Measurements from ENCODE around the gene VGLL1.

VGLL1 gene

GRCh38 chrX:136551410-136551809 lies 19.4 kb downstream of the VGLL1 start:
- Histone ChIP-seq H3K36me3 (replicated peaks; ENCODE audit: insufficient read depth, low read length) (no peaks in the 10 kb centered on the region), H3K27ac (ENCODE audit: low read length) (no peak overlapping the region), H3K27me3 (replicated peaks; ENCODE audit: insufficient read depth, low read length) (no peaks in the 10 kb centered on the region), H3K4me3 (ENCODE audit: low read length) (no peak overlapping the region), H2AFZ (ENCODE audit: low read length) (no peak overlapping the region), H3K4me2 (ENCODE audit: low read depth, low read length) (no peak overlapping the region), H3K9ac (ENCODE audit: low read length) (no peak overlapping the region), H3K9me2 (replicated peaks; ENCODE audit: insufficient read depth, low read length) (no peaks in the 10 kb centered on the region), H3K9me3 (replicated peaks; ENCODE audit: insufficient read depth, low read length) (no peaks in the 10 kb centered on the region), H3K79me2 (ENCODE audit: low read length) (no peaks in the 10 kb centered on the region), H3F3A (ENCODE audit: insufficient read depth, low read length) (no peaks in the 10 kb centered on the region), H4K20me1 (ENCODE audit: insufficient read depth, low read length) (no peaks in the 10 kb centered on the region), H3K4me1 (ENCODE audit: low read length) (no peaks in the 10 kb centered on the region)
- no peak for DNase-seq
- TF ChIP-seq EZH2 (optimal IDR thresholded peaks at IDR 0.05; ENCODE audit: low read depth, low read length) (no peak), EZH2phosphoT487 (IDR thresholded peaks at IDR 0.05; ENCODE audit: low read length) (no peak), CTCF (IDR thresholded peaks at IDR 0.05; ENCODE audit: low read length) (no peak)

GRCh38 chrX:136555694-136556093 lies 23.7 kb downstream of the VGLL1 start:
- Histone ChIP-seq H4K20me1 (ENCODE audit: insufficient read depth, low read length) (no peaks in the 10 kb centered on the region), H3K9ac (ENCODE audit: low read length) (no peak overlapping the region), H3K27me3 (replicated peaks; ENCODE audit: insufficient read depth, low read length) (no peaks in the 10 kb centered on the region), H3K9me3 (replicated peaks; ENCODE audit: insufficient read depth, low read length) (no peaks in the 10 kb centered on the region), H3K4me2 (ENCODE audit: low read depth, low read length) (no peak overlapping the region), H3K4me3 (ENCODE audit: low read length) (no peak overlapping the region), H3F3A (ENCODE audit: insufficient read depth, low read length) (no peaks in the 10 kb centered on the region), H3K9me2 (replicated peaks; ENCODE audit: insufficient read depth, low read length) (no peaks in the 10 kb centered on the region), H3K79me2 (ENCODE audit: low read length) (no peaks in the 10 kb centered on the region), H2AFZ (ENCODE audit: low read length) (no peak overlapping the region), H3K36me3 (replicated peaks; ENCODE audit: insufficient read depth, low read length) (no peaks in the 10 kb centered on the region), H3K27ac (ENCODE audit: low read length) (no peak overlapping the region), H3K4me1 (ENCODE audit: low read length) (no peaks in the 10 kb centered on the region)
- DNase-seq, result no peak
- TF ChIP-seq EZH2 (optimal IDR thresholded peaks at IDR 0.05; ENCODE audit: low read depth, low read length) (no peak), EZH2phosphoT487 (IDR thresholded peaks at IDR 0.05; ENCODE audit: low read length) (no peak), CTCF (IDR thresholded peaks at IDR 0.05; ENCODE audit: low read length) (no peak)

DNA sequence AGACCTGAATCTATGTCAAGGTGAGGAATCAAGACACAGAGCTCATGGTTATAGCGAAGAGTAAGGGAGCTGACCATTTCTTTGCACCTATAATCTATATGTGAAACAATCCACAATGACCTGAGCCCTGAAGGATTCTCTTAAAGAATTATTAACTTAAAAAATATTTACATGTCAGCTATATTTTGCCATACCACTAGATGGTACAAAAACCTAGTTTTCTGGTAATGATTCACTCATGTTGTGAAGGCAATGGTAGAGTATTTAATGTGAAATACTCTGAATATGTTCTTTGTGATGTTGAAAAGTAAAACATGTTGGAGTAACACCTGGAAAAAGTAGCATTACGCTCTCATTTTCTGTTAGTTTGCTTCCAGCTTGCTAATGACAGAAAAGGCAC lies 40.0 kb downstream of the VGLL1 start:
- H3K4me1 ChIP-seq (ENCODE audit: low read length), result no peaks in the 10 kb centered on the region

More for the DNA sequence above, 40.0 kb downstream of the VGLL1 start:
- Histone ChIP-seq H3K27ac (ENCODE audit: low read length) (no peak overlapping the region), H4K20me1 (ENCODE audit: insufficient read depth, low read length) (no peaks in the 10 kb centered on the region), H3K4me3 (ENCODE audit: low read length) (no peak overlapping the region), H3K9ac (ENCODE audit: low read length) (no peak overlapping the region), H3K4me2 (ENCODE audit: low read depth, low read length) (no peak overlapping the region), H3K9me2 (replicated peaks; ENCODE audit: insufficient read depth, low read length) (no peaks in the 10 kb centered on the region), H3K9me3 (replicated peaks; ENCODE audit: insufficient read depth, low read length) (no peaks in the 10 kb centered on the region), H3K36me3 (replicated peaks; ENCODE audit: insufficient read depth, low read length) (no peaks in the 10 kb centered on the region), H3K79me2 (ENCODE audit: low read length) (no peaks in the 10 kb centered on the region), H3K27me3 (replicated peaks; ENCODE audit: insufficient read depth, low read length) (no peaks in the 10 kb centered on the region), H3F3A (ENCODE audit: insufficient read depth, low read length) (no peaks in the 10 kb centered on the region), H2AFZ (ENCODE audit: low read length) (no peak overlapping the region)
- peak; percentile 17 for DNase-seq
- TF ChIP-seq CTCF (IDR thresholded peaks at IDR 0.05; ENCODE audit: low read length) (peak; percentile 11; the same call in 1 of the 2 replicates), EZH2phosphoT487 (IDR thresholded peaks at IDR 0.05; ENCODE audit: low read length) (no peak)
